Pons (tissue), 1 donor: ENCODE data around the gene CDT1.
"Not testable (repeated sequence)": the region's sequence is repeated elsewhere in the genome, so short reads cannot be mapped to it uniquely, and the experiment has no call there.

ENCODE experiments used
- DNase-seq: peaks from one replicate; pipeline ENCODE4 v3.0.0-alpha.2; 2016; ENCODE audit warnings: low spot score

The CDT1 gene

GRCh38 chr16:88768071-88768783, 35.4 kb upstream of the CDT1 start:
- DNase-seq, result no peak

- DNase-seq, result no peak
Measured at GRCh38 chr16:88769617-88770460, 33.8 kb upstream of the CDT1 start.

GRCh38 chr16:88770461-88771293, 32.9 kb upstream of the CDT1 start:
- DNase-seq, result no peak

- DNase-seq, result no peak
Measured at GRCh38 chr16:88771294-88771772, 32.3 kb upstream of the CDT1 start.

GRCh38 chr16:88771781-88772180, 31.8 kb upstream of the CDT1 start:
- DNase-seq, result not testable (repeated sequence)

- no peak for DNase-seq
Measured at GRCh38 chr16:88772871-88773811, 30.4 kb upstream of the CDT1 start.

- DNase-seq, result no peak
Measured at GRCh38 chr16:88773812-88774291, 29.7 kb upstream of the CDT1 start.

GRCh38 chr16:88774544-88775393, 28.8 kb upstream of the CDT1 start:
- DNase-seq, result no peak

GRCh38 chr16:88775825-88776224, 27.8 kb upstream of the CDT1 start:
- DNase-seq, result no peak

- no peak for DNase-seq
Measured at GRCh38 chr16:88777471-88778270, 25.9 kb upstream of the CDT1 start.

- no peak for DNase-seq
Measured at GRCh38 chr16:88778271-88778525, 25.4 kb upstream of the CDT1 start.

- DNase-seq, result no peak
Measured at GRCh38 chr16:88778541-88779065, 25.0 kb upstream of the CDT1 start.

GRCh38 chr16:88779406-88780141, 24.0 kb upstream of the CDT1 start:
- no peak for DNase-seq

GRCh38 chr16:88780142-88781062, 23.2 kb upstream of the CDT1 start:
- DNase-seq, result no peak

GRCh38 chr16:88781140-88782077, 22.2 kb upstream of the CDT1 start:
- DNase-seq, result no peak
